H1 (cell line): ENCODE results near the gene DNMT1. TPM values are rescaled to one million over a fixed set of nuclear protein-coding genes. Genes with fewer than 3 reads are reported as not detected.

Experiments
- CTCF ChIA-PET: fragments of 300-600 bp; sonication (Branson Sonifier 250); formaldehyde crosslinking; loops from one replicate; lab custom pipeline; 2021; ENCODE audit not compliant: partially characterized antibody; lab: Charles Lee
- POLR2A ChIA-PET: fragments of 300-600 bp; sonication (Branson Sonifier 250); formaldehyde crosslinking; loops from one replicate; lab custom pipeline; 2021; ENCODE audit warnings: inconsistent platforms; ENCODE audit not compliant: partially characterized antibody; lab: Charles Lee
- DNase-seq, 2 experiments: peaks; one replicate each; pipeline versions ENCODE4 v3.0.0 to v3.0.0-alpha.2; 2010 to 2022; ENCODE audit warnings: low spot score in 2 of 2, low read depth in 1 of 2, mixed read lengths in 1 of 2
- FAIRE-seq: peaks from 2 replicates; lab custom pipeline; 2011; peaks lifted over from hg19 to GRCh38; lab: Jason Lieb, UNC
- H2AFZ ChIP-seq: 2 replicates; pipeline ENCODE4 v1.8.1; 2012; ENCODE audit warnings: low read length, inconsistent platforms
- H2AK5ac ChIP-seq: 2 replicates; pipeline ENCODE4 v1.6.1; 2013; ENCODE audit warnings: low read depth, low read length
- H2BK120ac ChIP-seq: replicated peaks from 2 replicates; pipeline ENCODE3; 2013; ENCODE audit warnings: low read depth, low read length, inconsistent platforms
- H2BK12ac ChIP-seq: 2 replicates; pipeline ENCODE4 v1.6.1; 2013; ENCODE audit warnings: low read depth, low read length
- H2BK15ac ChIP-seq: 2 replicates; pipeline ENCODE4 v1.6.1; 2013; ENCODE audit warnings: low read length
- H2BK20ac ChIP-seq: 2 replicates; pipeline ENCODE4 v1.6.1; 2013; ENCODE audit warnings: low read length
- H2BK5ac ChIP-seq: 2 replicates; pipeline ENCODE4 v1.6.1; 2013; ENCODE audit warnings: low read depth, low read length
- H3K14ac ChIP-seq: 2 replicates; pipeline ENCODE4 v1.6.1; 2013; ENCODE audit warnings: inconsistent platforms; ENCODE audit not compliant: insufficient read length
- H3K18ac ChIP-seq: 2 replicates; pipeline ENCODE4 v1.6.1; 2013; ENCODE audit warnings: low read length; ENCODE audit errors: extremely low read depth
- H3K23ac ChIP-seq: 2 replicates; pipeline ENCODE4 v1.6.1; 2013; ENCODE audit warnings: inconsistent platforms; ENCODE audit not compliant: insufficient read length
- H3K23me2 ChIP-seq: 2 replicates; pipeline ENCODE4 v1.6.1; 2013; ENCODE audit warnings: low read depth, low read length
- H3K27ac ChIP-seq: 2 replicates; pipeline ENCODE4 v1.6.1; 2011; ENCODE audit warnings: low read depth, low read length, inconsistent platforms
- H3K27me3 ChIP-seq, 4 experiments: replicated peaks in 1 of 4; 1 replicate in 1 of 4; 2 replicates in 3 of 4; pipeline versions ENCODE4 v1.6.1 to v1.8.1; 2011 to 2013; ENCODE audit warnings: low read length in 3 of 4, mild to moderate bottlenecking in 3 of 4, inconsistent platforms in 2 of 4, mixed read lengths in 2 of 4, moderate library complexity in 1 of 4; ENCODE audit not compliant: control insufficient read depth in 3 of 4, insufficient read depth in 3 of 4; ENCODE audit errors: extremely low read depth in 1 of 4
- H3K36me3 ChIP-seq, 4 experiments: 2 replicates each; pipeline versions ENCODE4 v1.6.1 to v1.8.1; 2011 to 2013; ENCODE audit warnings: mild to moderate bottlenecking in 4 of 4, low read length in 3 of 4, moderate library complexity in 2 of 4, control low read depth in 1 of 4, inconsistent platforms in 1 of 4; ENCODE audit not compliant: insufficient read depth in 4 of 4, control insufficient read depth in 2 of 4
- H3K4ac ChIP-seq: replicated peaks from 2 replicates; pipeline ENCODE3; 2013; ENCODE audit warnings: low read length, low read depth, mixed read lengths, inconsistent platforms; ENCODE audit not compliant: insufficient read length
- H3K4me1 ChIP-seq, 4 experiments: replicated peaks in 1 of 4; 1 replicate in 1 of 4; 2 replicates in 3 of 4; pipeline versions ENCODE4 v1.6.1 to v1.8.1; 2011 to 2013; ENCODE audit warnings: low read length in 3 of 4, inconsistent platforms in 2 of 4, mixed read lengths in 1 of 4; ENCODE audit not compliant: insufficient read depth in 4 of 4, control insufficient read depth in 3 of 4
- H3K4me2 ChIP-seq, 2 experiments: 2 replicates each; pipeline versions ENCODE4 v1.6.1 to v1.8.1; 2011 to 2013; ENCODE audit warnings: low read depth in 2 of 2, low read length in 2 of 2, control low read depth in 1 of 2, inconsistent platforms in 1 of 2, mild to moderate bottlenecking in 1 of 2; ENCODE audit not compliant: insufficient read depth in 1 of 2
- H3K4me3 ChIP-seq, 4 experiments: fragments of 200-600, 300-600 bp in 1 of 4; sonication (generic), shearing (Covaris generic), sonication (Bioruptor Twin) in 1 of 4; 2 replicates each; pipeline versions ENCODE4 v1.5.1 to v1.8.1; 2011 to 2016; ENCODE audit warnings: low read length in 4 of 4, low read depth in 3 of 4, control low read depth in 2 of 4, inconsistent platforms in 2 of 4, mild to moderate bottlenecking in 2 of 4, mixed read lengths in 1 of 4, moderate library complexity in 1 of 4; ENCODE audit not compliant: insufficient read depth in 2 of 4; ENCODE audit errors: extremely low read depth in 1 of 4
- H3K56ac ChIP-seq: replicated peaks from 2 replicates; pipeline ENCODE3; 2013; ENCODE audit warnings: low read depth, mild to moderate bottlenecking, mixed read lengths, low read length, inconsistent platforms; ENCODE audit not compliant: insufficient read length
- H3K79me1 ChIP-seq: 2 replicates; pipeline ENCODE4 v1.6.1; 2013; ENCODE audit warnings: low read depth, low read length, control low read depth
- H3K79me2 ChIP-seq, 2 experiments: 2 replicates each; pipeline versions ENCODE4 v1.6.1 to v1.8.1; 2012 to 2013; ENCODE audit warnings: low read length in 2 of 2, mild to moderate bottlenecking in 2 of 2, inconsistent platforms in 1 of 2; ENCODE audit not compliant: insufficient read depth in 2 of 2, control insufficient read depth in 1 of 2
- H3K9ac ChIP-seq, 4 experiments: replicated peaks in 1 of 4; 1 replicate in 1 of 4; 2 replicates in 3 of 4; pipeline versions ENCODE4 v1.6.1 to v1.8.1; 2011 to 2013; ENCODE audit warnings: low read depth in 3 of 4, low read length in 3 of 4, control low read depth in 2 of 4, mild to moderate bottlenecking in 2 of 4, moderate library complexity in 2 of 4, inconsistent platforms in 1 of 4; ENCODE audit errors: extremely low read depth in 1 of 4
- H3K9me3 ChIP-seq, 2 experiments: 2 replicates each; pipeline versions ENCODE4 v1.6.1 to v1.8.1; 2012 to 2013; ENCODE audit warnings: mild to moderate bottlenecking in 2 of 2, moderate library complexity in 2 of 2, control low read depth in 1 of 2, inconsistent platforms in 1 of 2, low read depth in 1 of 2, low read length in 1 of 2, mixed read lengths in 1 of 2; ENCODE audit not compliant: insufficient read depth in 2 of 2
- H4K20me1 ChIP-seq, 2 experiments: replicated peaks in 1 of 2; 2 replicates each; pipeline versions ENCODE3 to v1.8.1; 2011 to 2013; ENCODE audit warnings: inconsistent platforms in 2 of 2, low read length in 2 of 2, mild to moderate bottlenecking in 1 of 2; ENCODE audit not compliant: insufficient read depth in 2 of 2, control insufficient read depth in 1 of 2
- H4K5ac ChIP-seq: 2 replicates; pipeline ENCODE4 v1.6.1; 2013; ENCODE audit warnings: low read length, low read depth, mixed read lengths, inconsistent platforms; ENCODE audit not compliant: insufficient read length
- H4K8ac ChIP-seq: 2 replicates; pipeline ENCODE4 v1.8.0; 2013; ENCODE audit warnings: mild to moderate bottlenecking, moderate library complexity, low read length, inconsistent platforms; ENCODE audit not compliant: insufficient read depth; ENCODE audit errors: extremely low read depth
- H4K91ac ChIP-seq: replicated peaks from 2 replicates; pipeline ENCODE3; 2013; ENCODE audit warnings: low read length, mixed read lengths, inconsistent platforms; ENCODE audit not compliant: insufficient read length
- BACH1 ChIP-seq: IDR thresholded peaks from 2 replicates; pipeline ENCODE4 v1.6.1; 2012; ENCODE audit warnings: low read length, improper control_type of control experiment
- BCL11A ChIP-seq, 2 experiments: IDR thresholded peaks; one replicate each; pipeline ENCODE4 v1.6.1; 2011; ENCODE audit warnings: low read depth in 2 of 2, low read length in 2 of 2, mild to moderate bottlenecking in 2 of 2
- CHD1 ChIP-seq: IDR thresholded peaks from 2 replicates; pipeline ENCODE4 v1.6.1; 2012; ENCODE audit warnings: low read depth, low read length, improper control_type of control experiment
- EZH2 ChIP-seq: fragments of 200-600 bp; sonication (generic); IDR thresholded peaks from 2 replicates; pipeline ENCODE4 v1.7.1; 2012; ENCODE audit warnings: low read depth, mild to moderate bottlenecking, moderate library complexity, low read length, inconsistent platforms; ENCODE audit not compliant: severe bottlenecking
- GTF2F1 ChIP-seq: IDR thresholded peaks from 2 replicates; pipeline ENCODE4 v1.6.1; 2012; ENCODE audit warnings: low read depth, low read length, improper control_type of control experiment, borderline replicate concordance
- JUND ChIP-seq: IDR thresholded peaks from 2 replicates; pipeline ENCODE4 v1.6.1; 2011; ENCODE audit warnings: mild to moderate bottlenecking, improper control_type of control experiment, low read length
- KDM4A ChIP-seq: IDR thresholded peaks from one replicate; pipeline ENCODE4 v1.7.1; 2012; ENCODE audit warnings: low read depth, mild to moderate bottlenecking, moderate library complexity, low read length, inconsistent platforms; ENCODE audit not compliant: severe bottlenecking
- POLR2A ChIP-seq, 2 experiments: IDR thresholded peaks; 1 replicate in 1 of 2; 2 replicates in 1 of 2; pipeline ENCODE4 v1.6.1; 2011; ENCODE audit warnings: low read depth in 2 of 2, low read length in 2 of 2, mild to moderate bottlenecking in 2 of 2; ENCODE audit errors: control extremely low read depth in 1 of 2
- RBBP5 ChIP-seq: IDR thresholded peaks from 2 replicates; pipeline ENCODE4 v1.7.1; 2012; ENCODE audit warnings: low read depth, mild to moderate bottlenecking, inconsistent platforms, low read length, moderate library complexity, borderline replicate concordance
- SP1 ChIP-seq: IDR thresholded peaks from 2 replicates; pipeline ENCODE4 v1.6.1; 2011; ENCODE audit warnings: low read depth, low read length
- TAF7 ChIP-seq: optimal IDR thresholded peaks from 2 replicates; pipeline ENCODE3; 2011; ENCODE audit warnings: low read depth, mild to moderate bottlenecking, inconsistent platforms, low read length, moderate library complexity, borderline replicate concordance
- YY1 ChIP-seq: IDR thresholded peaks from 2 replicates; pipeline ENCODE4 v1.6.1; 2011; ENCODE audit warnings: low read depth, mild to moderate bottlenecking, low read length
- WGBS, 2 experiments: shearing (Covaris generic) in 1 of 2; methylation state at CpG; one replicate each; pipeline versions ENCODE4 v1.1.6 to v1.1.7; 2013 to 2015; ENCODE audit warnings: low lambda C conversion rate in 2 of 2, mixed read lengths in 2 of 2, inconsistent platforms in 1 of 2, low coverage in 1 of 2, missing lambda C conversion rate in 1 of 2; ENCODE audit not compliant: insufficient replicate concordance in 2 of 2, insufficient coverage in 1 of 2, insufficient read length in 1 of 2; ENCODE audit errors: extremely low coverage in 1 of 2, missing lambda C conversion rate in 1 of 2; 5-methylcytosine and 5-hydroxymethylcytosine counted together
- polyA plus RNA-seq, 7 experiments: library from polyadenylated mRNA; depleted of rRNA in 3 of 7; stranded (reverse) in 5 of 7; unstranded in 2 of 7; fragments of >200 nt in 5 of 7; fragments of 200-250 nt in 2 of 7; gene quantifications; 1 replicate in 5 of 7; 2 replicates in 1 of 7; 4 replicates in 1 of 7; pipeline versions ENCODE4 v1.2.1 to v1.2.3, GENCODE V29; 2011 to 2013; ENCODE audit warnings: missing spikeins in 2 of 7, mixed read lengths in 2 of 7
- total RNA-seq: library from RNA; stranded (reverse); fragmentation: NEBNext Ultra II Directional; extraction: Animal tissue kit (Norgen Biotek cat#: 25700); gene quantifications from 2 replicates; pipeline ENCODE4 v1.2.1, GENCODE V29; 2021

Gene DNMT1
- total and polyA plus RNA-seq, 2 of the 8 experiments (the other 6 are each of a cell fraction or from before 2014, with no cell fraction given), result 101 to 210 TPM

DNA sequence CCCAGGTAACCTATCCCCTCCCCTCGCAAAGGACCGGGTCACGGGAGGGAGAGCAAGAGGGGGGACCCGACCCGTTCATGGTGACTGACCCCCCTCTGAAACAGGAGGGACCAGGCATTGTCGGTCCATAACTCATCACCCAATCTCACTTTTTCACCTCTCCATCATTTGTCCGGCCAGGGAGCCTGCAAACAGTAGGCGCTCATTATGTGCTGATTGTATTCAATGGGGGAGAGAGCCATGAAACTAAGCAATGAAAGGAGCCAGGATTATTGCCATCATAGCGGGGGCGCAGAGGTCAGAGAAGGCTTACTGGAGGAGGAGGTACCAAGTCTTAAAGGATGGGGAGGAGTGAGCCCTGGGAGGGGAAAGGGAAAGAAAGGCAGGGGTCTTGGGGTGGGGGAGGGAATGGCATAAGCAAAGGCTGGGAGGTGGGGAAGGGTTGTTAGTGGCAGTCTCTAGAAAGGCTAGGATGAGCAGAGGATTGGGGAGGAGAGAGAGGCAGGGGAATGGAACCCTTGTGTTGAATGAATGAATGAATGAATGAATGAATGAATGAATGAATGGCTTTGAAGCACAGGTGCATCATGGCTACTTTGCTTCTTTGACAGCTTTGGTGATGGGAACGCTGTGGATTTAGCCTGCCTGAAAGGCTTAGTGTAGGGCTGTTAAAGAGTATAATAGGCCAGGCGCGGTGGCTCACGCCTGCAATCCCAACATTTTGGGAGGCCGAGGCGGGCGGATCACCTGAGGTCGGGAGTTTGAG is 107.3 kb downstream of the DNMT1 start:
- H3K23me2 ChIP-seq, result peaks cover 13% of the 10 kb centered on the region; the same call in 1 of the 2 replicates
- 0 out of 2 replicates have a peak overlapping the region, but pooled peaks have one; percentile 32 for H2BK20ac ChIP-seq
- H2BK120ac ChIP-seq, result no peak overlapping the region
- H4K5ac ChIP-seq, result no peak overlapping the region
- peaks cover 0 to 2% (median 0%) of the 10 kb centered on the region in 4 experiments; a peak in 1 of 7 replicates for H3K27me3 ChIP-seq
- 80% methylated on average over 18 of the region's 18 CpGs; no CpG with 5 or more reads in 1 of the 2 experiments for WGBS, 2 experiments
- no peak overlapping the region for H2BK12ac ChIP-seq
- peaks cover 0 to 3% (median 1%) of the 10 kb centered on the region in 4 experiments; a peak in 2 of 8 replicates for H3K36me3 ChIP-seq
- H2AK5ac ChIP-seq, result no peak overlapping the region
- H3K27ac ChIP-seq, result no peak overlapping the region
- no peak overlapping the region for H3K4ac ChIP-seq
- no peak overlapping the region for H2AFZ ChIP-seq
- H2BK5ac ChIP-seq, result no peak overlapping the region
- no peak overlapping the region for H3K23ac ChIP-seq
- peak overlapping the region; percentile 40 for H4K91ac ChIP-seq
- DNase-seq (no peak), FAIRE-seq (no peak)
- H3K9ac ChIP-seq, result peak overlapping the region in 1 of 4 experiments; percentile 32; a peak in 1 of 7 replicates
- peaks cover 0 to 4% (median 3%) of the 10 kb centered on the region in 4 experiments; a peak in 4 of 7 replicates for H3K4me1 ChIP-seq
- H3K4me2 ChIP-seq, result peak overlapping the region; percentile 71
- H3K14ac ChIP-seq, result no peak overlapping the region
- H3K4me3 ChIP-seq, result peak overlapping the region; percentile 81 to 92 (median 87); a peak in 6 of 8 replicates
- no peak overlapping the region for H3K56ac ChIP-seq
- H2BK15ac ChIP-seq, result no peak overlapping the region
- H4K8ac ChIP-seq, result 0 out of 2 replicates have a peak overlapping the region, but pooled peaks have one; percentile 57
- no peaks in the 10 kb centered on the region for H3K79me2 ChIP-seq
- ChIA-PET CTCF (interaction anchor here (1.5 kb wide), 1 partner anchor 156 kb away, joined by 3 read pairs; no protein-coding TSS in a partner anchor), POLR2A (interaction anchor here (1.7 to 15.1 kb wide), 2 partner anchors 9 to 25 kb away, joined by 3 to 240 read pairs; partner anchors contain the start of genes P2RY11 and PPAN)
- no peak overlapping the region for H3K18ac ChIP-seq
- H3K9me3 ChIP-seq, result no peaks in the 10 kb centered on the region
- H4K20me1 ChIP-seq, result peaks cover 0 to 4% of the 10 kb centered on the region in 2 experiments
- H3K79me1 ChIP-seq, result no peaks in the 10 kb centered on the region
- TF ChIP-seq RBBP5, result no peak
- TF ChIP-seq EZH2, result no peak
- TF ChIP-seq JUND, result no peak
- TF ChIP-seq BCL11A (IDR thresholded peaks at IDR 0.05; ENCODE audit: low read depth in 2 of 2, low read length in 2 of 2), result no peak
- TF ChIP-seq CHD1, result no peak
- TF ChIP-seq BACH1, result no peak
- no peak for TF ChIP-seq SP1
- TF ChIP-seq POLR2A (IDR thresholded peaks at IDR 0.05; ENCODE audit: control extremely low read depth in 1 of 2, low read depth in 2 of 2, low read length in 2 of 2), result no peak
- TF ChIP-seq YY1, result no peak
- no peak for TF ChIP-seq KDM4A
- TF ChIP-seq TAF7, result no peak
- TF ChIP-seq GTF2F1, result no peak
